ACC112 (cell line): ENCODE measurements around the gene OR5K3.
"Not testable (repeated sequence)": the region's sequence is repeated elsewhere in the genome, so short reads cannot be mapped to it uniquely, and the experiment has no call there.

ENCODE experiments used
- H2AFZ ChIP-seq: fragments of 200-600 bp; sonication (generic); one replicate; pipeline ENCODE4 v1.6.0; 2017; ENCODE audit warnings: antibody characterized with exemption, low read length; ENCODE audit not compliant: unreplicated experiment
- H3K27ac ChIP-seq: fragments of 200-600 bp; sonication (generic); 2 replicates; pipeline ENCODE4 v1.5.1; 2014; ENCODE audit warnings: low read depth, mild to moderate bottlenecking, antibody characterized with exemption, low read length, moderate library complexity
- H3K27me3 ChIP-seq: fragments of 200-600 bp; sonication (generic); 2 replicates; pipeline ENCODE4 v1.6.1; 2014; ENCODE audit warnings: mild to moderate bottlenecking, antibody characterized with exemption, low read length, moderate library complexity, mixed read lengths; ENCODE audit not compliant: insufficient read depth
- H3K36me3 ChIP-seq: fragments of 200-600 bp; sonication (generic); 2 replicates; pipeline ENCODE4 v1.6.1; 2016; ENCODE audit warnings: mild to moderate bottlenecking, antibody characterized with exemption, low read length, moderate library complexity, mixed read lengths; ENCODE audit not compliant: insufficient read depth
- H3K4me1 ChIP-seq: fragments of 200-600 bp; sonication (generic); one replicate; pipeline ENCODE4 v1.6.1; 2016; ENCODE audit warnings: low read length, mixed read lengths; ENCODE audit not compliant: insufficient read depth, unreplicated experiment, control insufficient read depth
- H3K4me3 ChIP-seq: fragments of 200-600 bp; sonication (generic); 2 replicates; pipeline ENCODE4 v1.5.1; 2014; ENCODE audit warnings: mild to moderate bottlenecking, low read depth, low read length
- H3K79me2 ChIP-seq: fragments of 200-600 bp; sonication (generic); one replicate; pipeline ENCODE4 v1.6.0; 2016; ENCODE audit warnings: low read length; ENCODE audit not compliant: control insufficient read depth, unreplicated experiment, insufficient read depth

The OR5K3 gene

GRCh38 chr3:98371186-98371585 lies 19.3 kb upstream of the OR5K3 start:
- Histone ChIP-seq H3K4me3 (no peak overlapping the region), H3K36me3 (no peaks in the 10 kb centered on the region), H3K79me2 (no peaks in the 10 kb centered on the region), H2AFZ (no peak overlapping the region), H3K27ac (no peak overlapping the region), H3K4me1 (no peaks in the 10 kb centered on the region), H3K27me3 (peaks cover 41% of the 10 kb centered on the region)

- Histone ChIP-seq H3K4me3 (no peak overlapping the region), H3K27me3 (peaks cover 41% of the 10 kb centered on the region), H3K79me2 (no peaks in the 10 kb centered on the region)
Measured at GRCh38 chr3:98371853-98372252, 18.6 kb upstream of the OR5K3 start.

GRCh38 chr3:98372445-98372844 lies 18.0 kb upstream of the OR5K3 start:
- Histone ChIP-seq H2AFZ (no peak overlapping the region), H3K27ac (no peak overlapping the region), H3K4me1 (no peaks in the 10 kb centered on the region), H3K27me3 (peaks cover 41% of the 10 kb centered on the region), H3K36me3 (no peaks in the 10 kb centered on the region), H3K79me2 (no peaks in the 10 kb centered on the region), H3K4me3 (no peak overlapping the region)

More at GRCh38 chr3:98371853-98372252, 18.6 kb upstream of the OR5K3 start:
- Histone ChIP-seq H2AFZ (no peak overlapping the region), H3K4me1 (no peaks in the 10 kb centered on the region), H3K36me3 (no peaks in the 10 kb centered on the region), H3K27ac (no peak overlapping the region)

- Histone ChIP-seq H2AFZ (no peak overlapping the region), H3K27ac (no peak overlapping the region), H3K36me3 (no peaks in the 10 kb centered on the region), H3K27me3 (peaks cover 15% of the 10 kb centered on the region; the same call in 1 of the 2 replicates), H3K4me1 (no peaks in the 10 kb centered on the region), H3K79me2 (no peaks in the 10 kb centered on the region), H3K4me3 (no peak overlapping the region)
Measured at GRCh38 chr3:98376631-98377030, 13.8 kb upstream of the OR5K3 start.

GRCh38 chr3:98388147-98388546 lies 2.3 kb upstream of the OR5K3 start:
- Histone ChIP-seq H3K27me3 (peaks cover 39% of the 10 kb centered on the region), H3K36me3 (no peaks in the 10 kb centered on the region), H3K4me1 (no peaks in the 10 kb centered on the region), H3K79me2 (no peaks in the 10 kb centered on the region), H3K27ac (no peak overlapping the region), H2AFZ (no peak overlapping the region), H3K4me3 (no peak overlapping the region)

GRCh38 chr3:98395101-98395500 lies 4.6 kb downstream of the OR5K3 start:
- Histone ChIP-seq H3K4me1 (no peaks in the 10 kb centered on the region), H3K27ac (no peak overlapping the region), H2AFZ (no peak overlapping the region), H3K79me2 (no peaks in the 10 kb centered on the region), H3K4me3 (no peak overlapping the region), H3K36me3 (no peaks in the 10 kb centered on the region), H3K27me3 (peaks cover 31% of the 10 kb centered on the region)

GRCh38 chr3:98396482-98396881 lies 6.0 kb downstream of the OR5K3 start:
- not testable (repeated sequence) for H3K4me3 ChIP-seq, H2AFZ ChIP-seq, H3K4me1 ChIP-seq, H3K27ac ChIP-seq, H3K36me3 ChIP-seq, H3K79me2 ChIP-seq
- H3K27me3 ChIP-seq: peaks cover 25% of the 10 kb centered on the region

- Histone ChIP-seq H3K27ac (no peak overlapping the region), H3K79me2 (no peaks in the 10 kb centered on the region), H3K4me3 (no peak overlapping the region), H2AFZ (no peak overlapping the region), H3K36me3 (no peaks in the 10 kb centered on the region), H3K27me3 (peaks cover 25% of the 10 kb centered on the region), H3K4me1 (no peaks in the 10 kb centered on the region)
Measured at GRCh38 chr3:98398513-98398912, 8.0 kb downstream of the OR5K3 start.

- no peaks in the 10 kb centered on the region for H3K79me2 ChIP-seq
- H3K36me3 ChIP-seq: no peaks in the 10 kb centered on the region
- H3K4me3 ChIP-seq: no peak overlapping the region
- no peak overlapping the region for H2AFZ ChIP-seq
- no peaks in the 10 kb centered on the region for H3K4me1 ChIP-seq
- H3K27me3 ChIP-seq: peaks cover 4% of the 10 kb centered on the region
- H3K27ac ChIP-seq: no peak overlapping the region
Measured at GRCh38 chr3:98402507-98402906, 12.0 kb downstream of the OR5K3 start.

- H3K27me3 ChIP-seq: no peaks in the 10 kb centered on the region
- no peak overlapping the region for H2AFZ ChIP-seq
- no peak overlapping the region for H3K27ac ChIP-seq
Measured at GRCh38 chr3:98404010-98404409, 13.5 kb downstream of the OR5K3 start.

GRCh38 chr3:98406034-98406433 lies 15.6 kb downstream of the OR5K3 start:
- no peaks in the 10 kb centered on the region for H3K79me2 ChIP-seq
- H3K27me3 ChIP-seq: no peaks in the 10 kb centered on the region
- H3K4me1 ChIP-seq: no peaks in the 10 kb centered on the region
- no peak overlapping the region for H3K27ac ChIP-seq
- H3K4me3 ChIP-seq: no peak overlapping the region
- H2AFZ ChIP-seq: no peak overlapping the region
- no peaks in the 10 kb centered on the region for H3K36me3 ChIP-seq

More at GRCh38 chr3:98404010-98404409, 13.5 kb downstream of the OR5K3 start:
- no peaks in the 10 kb centered on the region for H3K36me3 ChIP-seq
- H3K4me1 ChIP-seq: no peaks in the 10 kb centered on the region
- H3K4me3 ChIP-seq: no peak overlapping the region
- no peaks in the 10 kb centered on the region for H3K79me2 ChIP-seq
